NCI-H748 (cell line): ENCODE data around the gene PCDHGC4.

Experiments
- DNase-seq: peaks from one replicate; lab custom pipeline; 2025; ENCODE audit not compliant: unreplicated experiment; lab: John Stamatoyannopoulos, UW

PCDHGC4 gene

DNA sequence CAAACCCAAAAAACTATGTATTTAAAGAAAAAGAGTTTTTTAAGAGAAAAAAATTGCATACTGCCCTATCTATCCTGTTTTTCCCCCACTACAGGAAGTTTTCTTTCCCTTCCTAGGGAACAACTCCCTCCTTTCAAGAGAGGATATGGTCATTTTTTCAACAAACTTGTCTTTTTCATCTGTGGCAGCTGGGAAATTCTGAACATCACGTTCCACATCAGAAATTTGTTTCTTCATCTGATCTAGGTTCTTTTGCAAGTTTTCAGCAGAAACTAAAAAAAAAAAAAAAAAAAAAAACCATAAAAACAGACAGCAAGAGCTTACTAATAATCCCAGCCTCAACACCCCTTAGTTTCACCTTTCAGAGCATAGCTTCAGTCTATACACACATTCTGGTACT lies 42.6 kb downstream of the PCDHGC4 start:
- DNase-seq: no peak

GRCh38 chr5:141528291-141528984 lies 43.6 kb downstream of the PCDHGC4 start:
- DNase-seq: no peak

DNA sequence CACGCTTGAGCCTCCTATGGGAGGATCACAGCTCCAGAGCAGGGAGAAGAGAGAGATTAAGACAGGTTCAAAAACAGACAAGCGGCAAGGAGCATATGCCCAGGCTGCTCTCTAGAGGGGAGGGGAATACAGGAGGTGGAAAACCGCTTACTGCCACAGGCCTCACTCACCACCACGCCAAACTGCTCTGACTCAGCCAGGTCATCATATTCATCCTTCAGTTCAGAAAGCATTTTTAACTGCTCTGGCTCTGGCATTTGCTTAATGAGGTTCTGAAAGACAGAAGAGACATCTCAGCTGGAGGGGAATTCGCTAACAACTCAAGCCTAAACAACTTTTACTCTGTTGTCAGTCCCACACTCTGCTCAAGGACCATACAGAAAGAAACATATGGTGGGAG lies 44.2 kb downstream of the PCDHGC4 start:
- no peak for DNase-seq

DNA sequence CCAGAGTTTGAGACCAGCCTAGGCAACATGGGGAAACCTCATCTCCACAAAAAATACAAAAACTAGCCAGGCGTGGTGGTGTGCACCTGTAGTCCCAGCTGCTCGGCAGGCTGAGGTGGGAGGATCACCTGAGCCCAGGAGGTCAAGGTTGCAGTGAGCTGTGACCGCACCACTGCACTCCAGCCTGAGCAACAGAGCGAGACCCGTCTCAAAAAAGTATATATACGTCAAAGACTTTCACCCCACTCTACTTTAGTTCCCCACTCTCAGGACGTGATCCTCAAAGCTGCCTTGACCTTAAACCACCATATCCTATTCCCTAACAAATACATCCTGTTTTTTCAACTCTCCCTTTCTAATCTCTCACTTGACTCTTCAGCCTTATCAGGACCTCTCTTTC lies 45.0 kb downstream of the PCDHGC4 start:
- DNase-seq: no peak

DNA sequence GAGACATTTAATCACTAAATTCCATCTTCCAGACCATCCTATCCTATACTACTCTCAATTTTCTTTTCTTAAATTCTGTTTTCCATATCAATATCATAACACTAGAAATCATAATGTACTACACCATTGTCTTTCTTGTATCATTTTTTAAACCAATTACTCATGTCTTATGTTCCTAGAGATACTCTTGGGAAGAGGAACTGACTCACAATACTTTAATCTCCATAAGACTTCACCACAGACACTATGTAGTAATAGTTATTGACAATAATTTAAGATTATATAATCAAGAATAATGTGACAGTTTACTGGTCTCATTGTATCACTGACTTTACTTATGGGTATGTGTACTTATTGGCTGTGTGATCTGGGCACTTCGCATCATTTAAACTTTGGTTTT lies 47.9 kb downstream of the PCDHGC4 start:
- DNase-seq: no peak

DNA sequence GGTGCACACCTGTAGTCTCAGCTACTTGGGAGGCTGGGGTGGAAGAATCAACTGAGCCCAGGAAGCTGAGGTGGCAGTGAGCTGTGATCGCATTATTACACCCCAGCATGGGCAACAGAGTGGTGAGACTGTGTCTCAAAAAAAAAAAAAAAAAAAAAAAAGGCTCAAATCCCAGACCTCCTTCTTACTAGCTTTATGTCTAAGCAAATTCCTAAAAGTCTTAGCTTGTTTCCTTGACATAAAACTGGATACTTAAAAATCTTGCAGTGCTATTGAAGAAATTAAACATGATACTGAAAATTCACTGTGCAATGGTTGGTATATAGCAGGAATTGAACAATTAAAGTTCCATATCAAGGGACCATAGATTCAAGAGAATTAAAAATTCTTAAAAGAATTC lies 49.1 kb downstream of the PCDHGC4 start:
- DNase-seq: no peak

GRCh38 chr5:141534492-141535213 lies 49.8 kb downstream of the PCDHGC4 start:
- DNase-seq: no peak
